ENCODE data around the gene RAB10.

- TF ChIP-seq POLR2A (IDR thresholded peaks at IDR 0.05) (no peak), POLR2AphosphoS5 (IDR thresholded peaks at IDR 0.05) (peak in 1 of 3 donors; percentile 46), CTCF (IDR thresholded peaks at IDR 0.05) (no peak)
Observed at GRCh38 chr2:26000561-26001082, 33.3 kb upstream of the RAB10 start.

Data from stomach (tissue), 4 donors.